Activated CD8-positive, alpha-beta memory T cell treated with anti-CD3 and anti-CD28 coated beads for 36 hours (primary cell): Measurements from ENCODE around the gene SYTL5. TPM values are rescaled to one million over a fixed set of nuclear protein-coding genes. Genes with fewer than 3 reads are reported as not detected.

Source experiments
- total RNA-seq, 2 experiments: library from RNA; stranded (reverse); gene quantifications; one replicate each; pipeline ENCODE4 v1.2.3, GENCODE V29; 2021

SYTL5 gene
- total RNA-seq, 2 experiments from 2014 or later: not detected

Other genes with a start within 250 kb of the SYTL5 start
- gene CYBB, start 226.5 kb upstream of the SYTL5 start, total RNA-seq: not detected
- 10 to 100 TPM; 17.9 to 20.4 TPM for gene DYNLT3, start 159.0 kb upstream of the SYTL5 start, total RNA-seq
- not detected for gene SRPX, start 214.3 kb downstream of the SYTL5 start, total RNA-seq